Ovary (tissue), 3 donors: ENCODE data around the gene GOLGA6B.
"Not testable (repeated sequence)": the region's sequence is repeated elsewhere in the genome, so short reads cannot be mapped to it uniquely, and the experiment has no call there.

ENCODE experiments used
- EP300 ChIP-seq: sonication (generic); formaldehyde crosslinking; IDR thresholded peaks from one replicate; pipeline ENCODE4 v1.6.1; 2017; ENCODE audit warnings: antibody characterized with exemption
- POLR2A ChIP-seq: fragments of 450-650 bp; IDR thresholded peaks from one replicate; pipeline ENCODE4 v1.6.1; 2017; ENCODE audit warnings: antibody characterized with exemption, mild to moderate bottlenecking, moderate library complexity
- TF ChIP-seq, protein P1 (sequence below), 3 donors: fragments of 450-650 bp in 2 of 3; fragments of 200-600 bp in 1 of 3; IDR thresholded peaks; one replicate each; pipeline versions ENCODE4 v1.5.1 to v1.8.0; 2016 to 2022; ENCODE audit warnings: antibody characterized with exemption in 3 of 3, mild to moderate bottlenecking in 1 of 3
- donor health status: DM: no; HTN: no; CAD: no.

DNA sequence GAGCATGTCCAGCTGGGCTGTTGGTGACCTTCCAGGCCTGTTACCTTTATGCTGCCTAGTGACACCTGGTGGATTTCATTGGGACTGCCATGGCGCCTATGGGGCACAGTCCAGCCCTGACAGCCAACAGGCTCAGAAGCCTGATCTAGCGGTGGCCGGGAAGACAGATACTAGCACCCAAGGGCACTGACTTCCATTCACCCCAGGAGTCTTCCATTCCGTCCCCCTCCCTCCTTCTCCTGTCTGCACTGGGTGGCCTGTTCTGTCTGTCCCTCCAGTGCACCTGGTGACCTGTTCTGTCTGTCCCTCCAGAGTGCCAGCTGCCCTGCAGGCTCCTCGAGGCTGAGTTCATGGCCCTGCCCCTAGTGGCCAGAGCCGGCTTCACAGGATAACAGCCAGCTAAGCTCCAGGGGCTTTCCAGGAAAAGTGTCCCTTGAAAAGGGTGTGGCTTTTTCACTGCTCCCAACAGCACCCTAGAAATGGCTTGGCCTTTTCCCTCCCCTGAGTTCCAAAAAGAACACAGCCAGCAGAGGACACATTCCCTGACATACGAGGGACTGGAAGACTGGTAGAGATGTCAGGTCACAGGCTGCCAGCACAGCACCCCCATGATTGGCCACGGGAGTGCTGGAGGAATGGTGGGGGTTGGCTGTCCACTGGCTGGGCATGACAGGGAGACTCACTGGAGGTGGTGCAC is 16.3 kb downstream of the GOLGA6B start:
- TF ChIP-seq, protein P1, sequence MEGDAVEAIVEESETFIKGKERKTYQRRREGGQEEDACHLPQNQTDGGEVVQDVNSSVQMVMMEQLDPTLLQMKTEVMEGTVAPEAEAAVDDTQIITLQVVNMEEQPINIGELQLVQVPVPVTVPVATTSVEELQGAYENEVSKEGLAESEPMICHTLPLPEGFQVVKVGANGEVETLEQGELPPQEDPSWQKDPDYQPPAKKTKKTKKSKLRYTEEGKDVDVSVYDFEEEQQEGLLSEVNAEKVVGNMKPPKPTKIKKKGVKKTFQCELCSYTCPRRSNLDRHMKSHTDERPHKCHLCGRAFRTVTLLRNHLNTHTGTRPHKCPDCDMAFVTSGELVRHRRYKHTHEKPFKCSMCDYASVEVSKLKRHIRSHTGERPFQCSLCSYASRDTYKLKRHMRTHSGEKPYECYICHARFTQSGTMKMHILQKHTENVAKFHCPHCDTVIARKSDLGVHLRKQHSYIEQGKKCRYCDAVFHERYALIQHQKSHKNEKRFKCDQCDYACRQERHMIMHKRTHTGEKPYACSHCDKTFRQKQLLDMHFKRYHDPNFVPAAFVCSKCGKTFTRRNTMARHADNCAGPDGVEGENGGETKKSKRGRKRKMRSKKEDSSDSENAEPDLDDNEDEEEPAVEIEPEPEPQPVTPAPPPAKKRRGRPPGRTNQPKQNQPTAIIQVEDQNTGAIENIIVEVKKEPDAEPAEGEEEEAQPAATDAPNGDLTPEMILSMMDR (IDR thresholded peaks at IDR 0.05), result peak in 2 of 3 donors; percentile 35 to 47
- TF ChIP-seq POLR2A, EP300: not testable (repeated sequence)
